ENCODE results near the gene OR2T27.
"Not testable (repeated sequence)": the region's sequence is repeated elsewhere in the genome, so short reads cannot be mapped to it uniquely, and the experiment has no call there.

- TF ChIP-seq CTCF (IDR thresholded peaks at IDR 0.05); MAX (CRISPR knock-in tag; IDR thresholded peaks at IDR 0.05); E2F4 (CRISPR knock-in tag; IDR thresholded peaks at IDR 0.05; ENCODE audit: borderline replicate concordance, low read depth); CREM (CRISPR knock-in tag; IDR thresholded peaks at IDR 0.05); NR1H2 (CRISPR knock-in tag; IDR thresholded peaks at IDR 0.05); AFF4 (CRISPR knock-in tag; IDR thresholded peaks at IDR 0.05; ENCODE audit: borderline replicate concordance); PREB (CRISPR knock-in tag; IDR thresholded peaks at IDR 0.05; ENCODE audit: borderline replicate concordance); CBFB (CRISPR knock-in tag; IDR thresholded peaks at IDR 0.05; ENCODE audit: low read depth); ATF6 (CRISPR knock-in tag; IDR thresholded peaks at IDR 0.05); ZNF423 (CRISPR knock-in tag; IDR thresholded peaks at IDR 0.05); GRHL2 (CRISPR knock-in tag; IDR thresholded peaks at IDR 0.05; ENCODE audit: insufficient replicate concordance, severe bottlenecking); IRF1 (CRISPR knock-in tag; IDR thresholded peaks at IDR 0.05); IRF2 (CRISPR knock-in tag; IDR thresholded peaks at IDR 0.05; ENCODE audit: borderline replicate concordance, low read depth): not testable (repeated sequence)
Measured at GRCh38 chr1:248640906-248641305, 14.4 kb downstream of the OR2T27 start.

Measured in WTC11 (cell line).